Body of pancreas (tissue), 4 donors: ENCODE results near the gene DTNBP1.

Experiments
- CTCF ChIP-seq, 7 experiments: fragments of 450-650 bp in 4 of 7; fragments of 200-600 bp in 3 of 7; sonication (generic) in 3 of 7; IDR thresholded peaks; one replicate each; pipeline ENCODE4 v1.5.1; 2016 to 2019; ENCODE audit warnings: antibody characterized with exemption in 7 of 7
- POLR2A ChIP-seq, 3 donors: fragments of 450-650 bp; IDR thresholded peaks; one replicate each; pipeline ENCODE4 v1.6.1; 2016; ENCODE audit warnings: antibody characterized with exemption in 3 of 3, mild to moderate bottlenecking in 2 of 3

- TF ChIP-seq POLR2A (IDR thresholded peaks at IDR 0.05) (no peak), CTCF (IDR thresholded peaks at IDR 0.05) (no peak)
Measured at GRCh38 chr6:15485936-15486335, 176.9 kb downstream of the DTNBP1 start.
